Right lobe of liver (tissue), 6 donors: ENCODE measurements around the gene FAM135A. TPM values are rescaled to one million over a fixed set of nuclear protein-coding genes. Genes with fewer than 3 reads are reported as not detected.
A peak's percentile ranks its signal among the peaks of the same experiment; 100 is the strongest.

Source experiments
- ATAC-seq, 4 donors: fragments of 200-7000 bp; cut with Tn5 transposase; one replicate each; pipeline ENCODE4 v1.9.1; 2020; ENCODE audit warnings: mild to moderate bottlenecking in 4 of 4, moderate library complexity in 4 of 4
- DNase-seq, 3 donors: peaks; one replicate each; pipeline ENCODE4 v3.0.0-alpha.2; 2020
- H3K27ac ChIP-seq, 3 donors: fragments of 200-600 bp; one replicate each; pipeline ENCODE4 v1.8.0; 2022
- H3K27me3 ChIP-seq, 2 donors: fragments of 200-600 bp; one replicate each; pipeline ENCODE4 v1.8.0; 2022
- H3K36me3 ChIP-seq, 4 donors: fragments of 200-600 bp; sonication (generic) in 1 of 4; one replicate each; pipeline versions ENCODE4 v1.5.1 to v1.8.0; 2017 to 2022; ENCODE audit warnings: control low read depth in 1 of 4
- H3K4me1 ChIP-seq, 4 donors: fragments of 200-600 bp; sonication (generic) in 1 of 4; one replicate each; pipeline versions ENCODE4 v1.5.1 to v1.8.0; 2017 to 2022; ENCODE audit warnings: control low read depth in 1 of 4
- H3K4me3 ChIP-seq, 3 donors: fragments of 200-600 bp; one replicate each; pipeline ENCODE4 v1.8.0; 2022
- H3K9me3 ChIP-seq, 4 donors: fragments of 200-600 bp; sonication (generic) in 1 of 4; one replicate each; pipeline versions ENCODE4 v1.5.1 to v1.8.0; 2017 to 2022; ENCODE audit warnings: control low read depth in 1 of 4
- POLR2A ChIP-seq: fragments of 450-650 bp; IDR thresholded peaks from one replicate; pipeline ENCODE4 v1.6.1; 2017; ENCODE audit warnings: antibody characterized with exemption, mild to moderate bottlenecking
- WGBS: methylation state at CpG from one replicate; pipeline ENCODE4 v1.1.6; 2018; ENCODE audit warnings: low coverage, low lambda C conversion rate; ENCODE audit not compliant: insufficient coverage; ENCODE audit errors: missing lambda C conversion rate; 5-methylcytosine and 5-hydroxymethylcytosine counted together
- intact Hi-C, 2 donors: fragments of 100-400 bp; cut with DNase I; formaldehyde crosslinking; loops; one replicate each; pipeline versions ENCODE4 v1.11.2 to v1.14.1; 2022
- total RNA-seq, 6 experiments: library from RNA; depleted of rRNA in 2 of 6; stranded (reverse); fragments of >200 nt in 2 of 6; fragmentation: NEBNext Ultra II Directional in 3 of 6; extraction: Animal tissue kit (Norgen Biotek cat#: 25700) in 3 of 6; gene quantifications; one replicate each; pipeline versions ENCODE4 v1.1.0 to v1.2.4, GENCODE V29; 2016 to 2023
- TF ChIP-seq, protein P1 (sequence below), 4 donors: fragments of 200-600 bp in 3 of 4; fragments of 450-650 bp in 1 of 4; IDR thresholded peaks; one replicate each; pipeline versions ENCODE4 v1.5.1 to v1.8.0; 2016 to 2022; ENCODE audit warnings: antibody characterized with exemption in 4 of 4, mild to moderate bottlenecking in 2 of 4
- donor health status: DM: no; HTN: yes; CAD: no.
- donor health status: DM: no; HTN: no; CAD: no.
- donor health status: DM: no; HTN: no; CAD: no.
- donor health status: DM: no; HTN: yes; CAD: no.
- donor health status: DM: no; HTN: yes; CAD: no.

The FAM135A gene
- total RNA-seq, 6 experiments from 2014 or later: 3.9 to 17.0 (median 8.0) TPM

- H3K4me1 ChIP-seq: peaks cover 0 to 11% (median 2%) of the 10 kb centered on the region in 4 donors
- no peak for ATAC-seq
- H3K4me3 ChIP-seq: no peak overlapping the region
- intact Hi-C loops: no loop called here
- no peak overlapping the region for H3K27ac ChIP-seq
- no peaks in the 10 kb centered on the region for H3K36me3 ChIP-seq
- no peaks in the 10 kb centered on the region for H3K27me3 ChIP-seq
- no peak for DNase-seq
- WGBS: 81% methylated on average over 4 of the region's 7 CpGs
- TF ChIP-seq, protein P1, sequence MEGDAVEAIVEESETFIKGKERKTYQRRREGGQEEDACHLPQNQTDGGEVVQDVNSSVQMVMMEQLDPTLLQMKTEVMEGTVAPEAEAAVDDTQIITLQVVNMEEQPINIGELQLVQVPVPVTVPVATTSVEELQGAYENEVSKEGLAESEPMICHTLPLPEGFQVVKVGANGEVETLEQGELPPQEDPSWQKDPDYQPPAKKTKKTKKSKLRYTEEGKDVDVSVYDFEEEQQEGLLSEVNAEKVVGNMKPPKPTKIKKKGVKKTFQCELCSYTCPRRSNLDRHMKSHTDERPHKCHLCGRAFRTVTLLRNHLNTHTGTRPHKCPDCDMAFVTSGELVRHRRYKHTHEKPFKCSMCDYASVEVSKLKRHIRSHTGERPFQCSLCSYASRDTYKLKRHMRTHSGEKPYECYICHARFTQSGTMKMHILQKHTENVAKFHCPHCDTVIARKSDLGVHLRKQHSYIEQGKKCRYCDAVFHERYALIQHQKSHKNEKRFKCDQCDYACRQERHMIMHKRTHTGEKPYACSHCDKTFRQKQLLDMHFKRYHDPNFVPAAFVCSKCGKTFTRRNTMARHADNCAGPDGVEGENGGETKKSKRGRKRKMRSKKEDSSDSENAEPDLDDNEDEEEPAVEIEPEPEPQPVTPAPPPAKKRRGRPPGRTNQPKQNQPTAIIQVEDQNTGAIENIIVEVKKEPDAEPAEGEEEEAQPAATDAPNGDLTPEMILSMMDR (IDR thresholded peaks at IDR 0.05): no peak
- TF ChIP-seq POLR2A: no peak
- no peaks in the 10 kb centered on the region for H3K9me3 ChIP-seq
Observed at GRCh38 chr6:70411542-70412251, 1.6 kb upstream of the FAM135A start.

DNA sequence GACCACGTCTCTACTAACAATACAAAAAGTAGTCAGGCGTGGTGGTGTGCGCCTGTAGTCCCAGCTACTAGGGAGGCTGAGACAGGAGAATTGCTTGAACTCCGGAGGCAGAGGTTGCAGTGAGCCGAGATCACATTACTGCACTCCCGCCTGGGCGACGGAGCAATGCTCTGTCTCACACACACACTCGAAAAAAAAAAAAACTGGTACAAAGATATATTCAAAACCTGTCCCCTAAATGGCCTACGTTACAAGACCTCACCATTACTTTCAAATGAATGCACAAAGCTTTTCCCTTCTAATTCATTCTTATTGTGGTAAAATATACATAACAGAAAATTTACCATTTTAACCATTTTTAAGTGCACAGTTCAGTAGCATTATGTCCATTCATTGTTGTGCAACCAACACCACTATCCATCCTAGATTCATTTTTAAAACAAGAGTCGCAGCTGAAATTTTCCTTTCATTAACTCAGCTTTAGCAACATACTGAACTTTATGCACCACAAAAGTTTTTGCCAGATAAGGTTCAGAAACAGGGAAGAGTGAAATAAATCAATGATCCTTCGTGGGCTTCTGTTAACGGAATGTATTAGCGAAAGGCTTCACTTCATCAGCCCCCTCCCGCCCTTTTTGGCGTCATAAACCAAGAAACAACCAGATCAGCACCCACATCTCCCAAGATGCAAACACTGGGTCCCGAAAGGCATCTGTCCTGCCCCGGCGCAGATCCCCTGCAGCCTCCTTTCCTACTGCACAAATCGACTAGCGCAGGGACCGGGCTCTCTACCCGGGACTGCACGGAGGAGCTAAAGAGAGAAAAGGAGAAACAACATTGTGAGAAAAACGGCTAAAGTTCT lies 825 bp upstream of the FAM135A start:
- H3K27me3 ChIP-seq: no peaks in the 10 kb centered on the region
- peaks cover 0 to 11% (median 2%) of the 10 kb centered on the region in 4 donors for H3K4me1 ChIP-seq
- WGBS: 8% methylated on average over 16 of the region's 25 CpGs
- ATAC-seq (peak; percentile 34 to 46 (median 39)), DNase-seq (peak in 1 of 3 donors; percentile 58)
- H3K4me3 ChIP-seq: peak overlapping the region; percentile 89 to 93 (median 91)
- peak overlapping the region; percentile 57 to 66 (median 61) for H3K27ac ChIP-seq
- H3K36me3 ChIP-seq: no peaks in the 10 kb centered on the region
- intact Hi-C loops: no loop called here
- TF ChIP-seq POLR2A: no peak
- TF ChIP-seq, protein P1 (IDR thresholded peaks at IDR 0.05): no peak
- H3K9me3 ChIP-seq: no peaks in the 10 kb centered on the region

GRCh38 chr6:70413992-70414494 lies 735 bp downstream of the FAM135A start:
- WGBS: 2% methylated on average over 20 of the region's 20 CpGs
- intact Hi-C loops: no loop called here
- peak overlapping the region in 2 of 3 donors; percentile 39 to 74 for H3K27ac ChIP-seq

DNA sequence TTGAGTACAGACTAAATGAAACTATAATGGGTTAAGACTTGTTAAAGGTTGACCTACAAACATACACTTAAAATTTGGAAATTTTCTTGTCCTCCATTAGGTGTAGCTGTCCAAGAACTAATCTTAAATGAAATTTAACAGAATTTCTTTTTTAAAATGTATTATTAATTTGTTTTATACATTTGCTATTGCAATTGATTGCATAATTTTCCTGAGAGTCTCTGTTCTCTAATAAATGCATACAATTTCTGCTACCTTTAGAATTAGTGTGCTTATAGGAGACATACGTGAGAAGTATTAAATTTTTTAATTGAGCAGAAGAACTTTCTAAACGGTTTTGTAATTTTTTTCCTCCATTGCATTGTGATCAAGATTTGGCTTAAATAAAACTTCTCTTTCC lies 1.5 kb downstream of the FAM135A start:
- TF ChIP-seq, protein P1 (IDR thresholded peaks at IDR 0.05): no peak
- no peak for TF ChIP-seq POLR2A
- Histone ChIP-seq H3K4me1 (peaks cover 0 to 11% (median 2%) of the 10 kb centered on the region in 4 donors), H3K36me3 (no peaks in the 10 kb centered on the region), H3K4me3 (no peak overlapping the region), H3K9me3 (no peaks in the 10 kb centered on the region), H3K27me3 (no peaks in the 10 kb centered on the region), H3K27ac (no peak overlapping the region)
- intact Hi-C loops: no loop called here
- ATAC-seq (no peak), DNase-seq (no peak)
- 58% methylated on average over 2 of the region's 2 CpGs for WGBS

More at GRCh38 chr6:70413992-70414494, 735 bp downstream of the FAM135A start:
- Histone ChIP-seq H3K27me3 (no peaks in the 10 kb centered on the region), H3K36me3 (no peaks in the 10 kb centered on the region), H3K9me3 (no peaks in the 10 kb centered on the region), H3K4me3 (peak overlapping the region; percentile 89 to 93 (median 91)), H3K4me1 (peaks cover 0 to 11% (median 2%) of the 10 kb centered on the region in 4 donors)
- ATAC-seq: no peak
- DNase-seq: peak in 1 of 3 donors; percentile 46
- TF ChIP-seq POLR2A: no peak
- TF ChIP-seq, protein P1 (IDR thresholded peaks at IDR 0.05): no peak
